Muscle layer of duodenum (tissue), 2 donors: ENCODE results near the gene WDFY2.
A peak's percentile ranks its signal among the peaks of the same experiment; 100 is the strongest.

Experiments
- H3K27ac ChIP-seq: one replicate; pipeline ENCODE4 v1.7.0; 2013; ENCODE audit warnings: mild to moderate bottlenecking, low read length
- H3K27me3 ChIP-seq: one replicate; pipeline ENCODE4 v1.7.0; 2013; ENCODE audit warnings: low read depth, mild to moderate bottlenecking, control low read depth, low read length
- H3K36me3 ChIP-seq, 2 donors: one replicate each; pipeline ENCODE4 v1.7.0; 2013; ENCODE audit warnings: low read length in 2 of 2, control low read depth in 1 of 2, mild to moderate bottlenecking in 1 of 2; ENCODE audit not compliant: insufficient read depth in 2 of 2, control insufficient read depth in 1 of 2
- H3K4me1 ChIP-seq, 2 donors: one replicate each; pipeline ENCODE4 v1.7.0; 2013; ENCODE audit warnings: low read length in 2 of 2, mild to moderate bottlenecking in 2 of 2, control low read depth in 1 of 2, moderate library complexity in 1 of 2; ENCODE audit not compliant: insufficient read depth in 2 of 2, control insufficient read depth in 1 of 2
- H3K4me3 ChIP-seq, 2 donors: one replicate each; pipeline ENCODE4 v1.7.0; 2013; ENCODE audit warnings: low read length in 2 of 2, low read depth in 1 of 2, mild to moderate bottlenecking in 1 of 2
- H3K9me3 ChIP-seq, 2 donors: one replicate each; pipeline ENCODE4 v1.7.0; 2013; ENCODE audit warnings: low read length in 2 of 2, control low read depth in 1 of 2, mild to moderate bottlenecking in 1 of 2; ENCODE audit not compliant: control insufficient read depth in 1 of 2
- donor health status: healthy.

Gene WDFY2

DNA sequence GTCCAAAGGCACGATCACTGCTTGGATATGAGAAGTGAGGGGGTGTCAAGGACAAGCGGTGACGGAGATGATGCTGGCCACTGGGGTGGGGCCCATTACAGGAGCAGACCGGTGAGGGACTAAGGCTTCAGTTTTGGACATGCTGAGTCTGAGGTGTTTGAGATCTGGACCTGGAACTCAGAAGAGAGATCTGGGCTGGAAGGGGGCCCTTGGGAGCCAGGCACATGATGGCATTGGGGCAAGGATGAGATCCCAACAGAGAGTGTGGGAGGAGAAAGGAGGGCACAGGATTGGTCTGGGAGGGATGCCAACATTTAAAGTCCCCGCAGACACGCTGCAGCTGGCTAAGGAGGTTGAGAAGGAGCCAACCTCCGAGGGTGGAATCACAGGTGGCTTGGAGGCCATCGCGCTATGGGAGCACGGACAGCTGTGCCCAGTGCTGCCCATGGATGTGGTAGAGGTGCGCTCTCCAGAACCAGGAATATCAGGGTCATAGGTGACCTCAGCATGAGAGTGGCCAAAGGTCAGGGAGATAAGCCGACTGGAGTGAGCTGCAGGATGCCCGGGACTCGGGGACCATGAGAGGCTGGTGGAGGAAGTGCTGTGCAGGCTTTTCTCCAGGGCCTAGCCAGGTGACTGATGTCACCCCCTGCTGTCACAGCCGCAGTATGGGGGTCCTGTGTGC, 197.9 kb downstream of the WDFY2 start:
- peaks cover 10 to 16% of the 10 kb centered on the region in 2 donors for H3K4me1 ChIP-seq

DNA sequence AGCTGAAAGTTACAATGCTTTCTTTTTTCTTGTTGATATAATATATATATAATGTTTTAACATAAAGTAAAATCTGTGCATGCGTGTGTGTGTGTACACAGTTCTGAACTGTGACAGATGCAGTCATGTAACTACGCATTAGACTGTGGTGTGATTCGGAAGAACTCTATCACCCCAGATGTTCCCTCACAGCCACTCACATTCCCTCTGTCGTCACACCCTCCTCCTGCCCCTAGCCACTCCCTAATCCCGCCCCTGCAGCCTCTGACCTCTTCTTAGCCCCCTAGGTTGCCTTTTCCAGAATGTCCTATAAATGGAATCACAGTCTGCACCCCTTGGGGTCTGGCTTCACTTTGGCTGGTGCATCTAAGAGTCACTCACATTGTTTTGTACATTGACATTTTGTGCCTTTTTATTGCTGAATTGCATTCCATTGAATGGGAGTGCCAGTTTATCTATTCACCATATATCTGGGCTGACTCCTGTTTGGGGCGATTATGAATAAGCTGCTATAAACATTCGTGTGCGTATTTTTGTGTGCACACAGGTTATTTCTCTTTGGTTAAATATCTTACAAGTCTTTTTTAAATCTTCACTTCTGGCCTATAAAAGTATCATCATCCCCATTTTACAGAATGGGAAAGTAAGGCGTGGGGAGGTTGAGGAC, 199.3 kb downstream of the WDFY2 start:
- H3K9me3 ChIP-seq: no peaks in the 10 kb centered on the region
- no peaks in the 10 kb centered on the region for H3K27me3 ChIP-seq
- no peak overlapping the region for H3K4me3 ChIP-seq
- H3K36me3 ChIP-seq: no peaks in the 10 kb centered on the region
- peaks cover 10 to 16% of the 10 kb centered on the region in 2 donors for H3K4me1 ChIP-seq
- H3K27ac ChIP-seq: no peak overlapping the region

More for the DNA sequence above, 197.9 kb downstream of the WDFY2 start:
- Histone ChIP-seq H3K27me3 (no peaks in the 10 kb centered on the region), H3K27ac (no peak overlapping the region), H3K9me3 (no peaks in the 10 kb centered on the region), H3K4me3 (no peak overlapping the region), H3K36me3 (no peaks in the 10 kb centered on the region)

DNA sequence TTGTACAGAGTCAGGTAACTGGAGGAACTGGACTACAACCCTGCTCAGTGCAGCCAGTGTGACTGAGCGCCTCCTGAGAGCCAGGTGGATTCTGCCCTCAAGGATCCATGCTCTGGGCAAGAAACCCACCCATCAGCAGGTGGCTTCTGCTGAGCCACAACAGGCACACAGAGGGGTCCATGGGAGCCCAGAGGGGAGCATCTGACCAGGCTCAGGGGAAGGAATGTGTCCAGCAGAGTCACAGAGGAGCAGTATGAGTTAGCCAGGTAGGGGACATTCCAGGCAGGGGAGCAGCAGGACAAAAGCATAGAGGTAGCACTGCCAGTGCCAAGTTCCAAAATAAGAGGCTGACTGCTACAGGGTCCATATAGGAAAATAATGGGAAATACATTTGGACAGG, 199.8 kb downstream of the WDFY2 start:
- Histone ChIP-seq H3K9me3 (no peaks in the 10 kb centered on the region), H3K4me1 (peaks cover 10 to 16% of the 10 kb centered on the region in 2 donors), H3K27ac (no peak overlapping the region), H3K27me3 (no peaks in the 10 kb centered on the region), H3K36me3 (no peaks in the 10 kb centered on the region), H3K4me3 (no peak overlapping the region)

DNA sequence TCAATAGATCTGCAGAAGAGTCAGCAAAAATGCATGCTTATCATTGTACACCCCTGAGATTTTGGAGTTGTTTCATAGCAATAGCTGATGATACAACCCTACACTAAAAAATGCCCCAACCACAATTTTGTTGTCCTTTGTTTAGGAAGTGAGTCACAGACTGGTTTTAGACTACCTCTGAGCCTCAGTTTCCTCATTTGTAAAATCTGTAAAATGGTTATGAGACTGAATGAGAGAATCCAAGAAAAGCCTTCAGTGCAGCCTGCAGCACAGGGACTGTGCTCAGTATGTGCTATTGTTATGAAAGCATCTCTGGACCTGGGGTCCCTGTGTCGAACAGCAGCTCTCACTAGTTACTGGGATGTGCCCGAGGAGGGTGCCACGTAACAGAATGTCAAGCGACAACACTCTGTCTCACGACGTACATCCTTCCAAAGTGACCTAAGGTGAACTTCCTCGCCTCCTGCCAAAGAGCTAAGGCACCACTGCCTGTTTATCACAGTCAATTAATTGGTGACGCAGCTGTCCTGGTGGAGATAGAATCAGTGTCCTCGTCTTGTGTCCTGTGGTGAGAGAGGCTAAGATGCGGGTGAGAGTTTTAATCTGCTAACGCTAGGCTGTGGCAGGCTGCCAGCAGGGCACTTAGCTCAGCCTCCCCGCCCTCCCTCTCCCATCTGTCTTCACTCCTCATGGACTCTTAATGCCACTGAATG, 201.6 kb downstream of the WDFY2 start:
- Histone ChIP-seq H3K27ac (no peak overlapping the region), H3K4me1 (peaks cover 10 to 16% of the 10 kb centered on the region in 2 donors), H3K36me3 (no peaks in the 10 kb centered on the region), H3K4me3 (peak overlapping the region in 1 of 2 donors; percentile 12), H3K9me3 (no peaks in the 10 kb centered on the region), H3K27me3 (no peaks in the 10 kb centered on the region)

- Histone ChIP-seq H3K27me3 (no peaks in the 10 kb centered on the region), H3K4me3 (peak overlapping the region in 1 of 2 donors; percentile 12), H3K9me3 (no peaks in the 10 kb centered on the region), H3K4me1 (peaks cover 10 to 16% of the 10 kb centered on the region in 2 donors), H3K27ac (no peak overlapping the region), H3K36me3 (no peaks in the 10 kb centered on the region)
These were observed 202.4 kb downstream of the WDFY2 start for GRCh38 chr13:51786425-51787265.

GRCh38 chr13:51793570-51794271, 209.5 kb downstream of the WDFY2 start:
- Histone ChIP-seq H3K9me3 (no peaks in the 10 kb centered on the region), H3K4me1 (no peaks in the 10 kb centered on the region), H3K27ac (no peak overlapping the region), H3K27me3 (no peaks in the 10 kb centered on the region), H3K4me3 (no peak overlapping the region), H3K36me3 (peaks cover 0 to 17% of the 10 kb centered on the region in 2 donors)

DNA sequence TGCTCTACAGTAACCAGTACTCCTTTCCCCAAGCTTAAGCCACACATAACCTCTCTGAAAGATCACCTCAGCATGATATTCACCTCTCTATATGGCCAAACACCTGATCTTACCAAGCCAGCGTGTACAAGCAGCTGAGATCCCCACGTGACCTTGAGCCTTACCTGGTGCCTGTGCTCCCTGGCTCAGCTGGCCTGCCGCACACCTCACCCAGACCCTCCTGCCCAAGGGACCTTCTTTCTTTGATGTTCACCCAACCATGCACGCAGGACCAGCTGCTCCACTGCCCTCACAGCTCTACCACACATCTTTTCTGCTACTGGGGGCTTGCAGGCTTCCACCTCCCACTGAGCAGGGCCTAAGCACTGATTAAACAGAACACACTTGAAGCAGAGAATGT, 210.7 kb downstream of the WDFY2 start:
- Histone ChIP-seq H3K9me3 (no peaks in the 10 kb centered on the region), H3K36me3 (peaks cover 0 to 17% of the 10 kb centered on the region in 2 donors), H3K27ac (no peak overlapping the region), H3K4me1 (no peaks in the 10 kb centered on the region), H3K4me3 (no peak overlapping the region), H3K27me3 (no peaks in the 10 kb centered on the region)

DNA sequence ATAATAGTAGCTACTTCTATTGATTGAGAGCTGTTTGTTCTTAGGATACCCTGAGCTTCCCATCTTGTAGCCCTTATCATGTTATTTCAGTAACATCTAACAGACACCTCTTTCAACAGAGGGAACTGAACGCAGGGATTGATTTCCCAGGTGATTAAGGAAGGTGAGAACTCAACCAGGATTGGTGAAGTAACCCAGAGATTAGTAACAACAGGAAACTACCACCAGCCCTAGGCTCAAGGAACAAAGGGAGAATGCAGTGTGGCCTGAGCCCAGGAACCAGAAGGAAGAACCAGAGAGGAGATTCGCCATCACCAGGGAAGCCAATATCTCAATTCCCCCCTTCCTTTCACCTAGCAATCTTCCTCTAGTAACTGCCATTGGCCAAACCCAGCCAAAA, 211.2 kb downstream of the WDFY2 start:
- no peak overlapping the region for H3K4me3 ChIP-seq
- no peaks in the 10 kb centered on the region for H3K4me1 ChIP-seq
- H3K27me3 ChIP-seq: no peaks in the 10 kb centered on the region
- H3K27ac ChIP-seq: no peak overlapping the region
- H3K36me3 ChIP-seq: peaks cover 0 to 17% of the 10 kb centered on the region in 2 donors
- H3K9me3 ChIP-seq: no peaks in the 10 kb centered on the region

DNA sequence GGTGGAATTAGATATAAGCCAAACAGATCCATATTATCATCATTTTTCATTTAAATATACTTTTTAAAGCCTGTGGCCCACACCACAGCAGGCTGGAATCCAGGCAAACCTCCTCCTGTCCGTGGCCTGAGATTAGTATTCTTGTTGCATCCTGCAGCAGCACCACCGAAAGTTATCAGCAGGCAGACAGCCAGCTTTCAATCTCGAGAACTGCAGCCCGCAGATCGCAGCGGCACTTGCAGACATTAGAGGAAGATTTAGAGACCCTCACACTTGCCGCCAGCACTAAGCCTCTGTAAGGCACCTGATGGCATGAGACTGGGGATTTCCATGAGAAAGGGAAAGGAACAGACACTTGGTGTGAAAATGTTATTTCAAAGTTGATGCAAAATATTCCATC, 212.3 kb downstream of the WDFY2 start:
- Histone ChIP-seq H3K9me3 (no peaks in the 10 kb centered on the region), H3K27ac (no peak overlapping the region), H3K36me3 (peaks cover 0 to 17% of the 10 kb centered on the region in 2 donors), H3K4me1 (peaks cover 0 to 4% of the 10 kb centered on the region in 2 donors), H3K27me3 (no peaks in the 10 kb centered on the region), H3K4me3 (no peak overlapping the region)

GRCh38 chr13:51797664-51798488, 213.6 kb downstream of the WDFY2 start:
- Histone ChIP-seq H3K4me1 (peaks cover 6 to 17% of the 10 kb centered on the region in 2 donors), H3K9me3 (no peaks in the 10 kb centered on the region), H3K27ac (no peak overlapping the region)

More at GRCh38 chr13:51797664-51798488, 213.6 kb downstream of the WDFY2 start:
- no peaks in the 10 kb centered on the region for H3K27me3 ChIP-seq
- H3K36me3 ChIP-seq: peaks cover 0 to 15% of the 10 kb centered on the region in 2 donors
- H3K4me3 ChIP-seq: no peak overlapping the region
